Activated naive CD4-positive, alpha-beta T cell treated with anti-CD3 and anti-CD28 coated beads, Interleukin-2, amount 50 U/mL, for 72 hours (primary cell): Measurements from ENCODE around the gene TLR5. TPM values are rescaled to one million over a fixed set of nuclear protein-coding genes. Genes with fewer than 3 reads are reported as not detected.

ENCODE experiments used
- ATAC-seq, 2 donors: fragments of 150-1000 bp; cut with Tn5 transposase; 2 replicates each; pipeline ENCODE4 v1.10.0; 2021; ENCODE audit warnings: mild to moderate bottlenecking in 2 of 2, moderate library complexity in 2 of 2
- DNase-seq, 2 donors: peaks; one replicate each; pipeline ENCODE4 v3.0.0; 2021 to 2022; ENCODE audit warnings: low spot score in 2 of 2
- H3K27ac Mint-ChIP-seq, 2 donors: one replicate each; pipeline ENCODE4 v1.8.0; 2022; ENCODE audit warnings: mild to moderate bottlenecking in 2 of 2, mixed read lengths in 2 of 2
- H3K36me3 Mint-ChIP-seq, 2 donors: one replicate each; pipeline ENCODE4 v1.8.0; 2022; ENCODE audit warnings: mixed read lengths in 2 of 2
- H3K9me3 Mint-ChIP-seq, 2 donors: one replicate each; pipeline ENCODE4 v1.8.0; 2022; ENCODE audit warnings: mixed read lengths in 2 of 2
- total RNA-seq, 2 donors: library from RNA; stranded (reverse); gene quantifications; one replicate each; pipeline ENCODE4 v1.2.3, GENCODE V29; 2022

The TLR5 gene
- total RNA-seq, 2 donors from 2014 or later: 0.43 TPM; not detected in 1

GRCh38 chr1:223062177-223062576, 80.9 kb downstream of the TLR5 start:
- no peaks in the 10 kb centered on the region for H3K9me3 Mint-ChIP-seq
- no peaks in the 10 kb centered on the region for H3K36me3 Mint-ChIP-seq
- DNase-seq: no peak
- H3K27ac Mint-ChIP-seq: no peak overlapping the region
- no peak for ATAC-seq

DNA sequence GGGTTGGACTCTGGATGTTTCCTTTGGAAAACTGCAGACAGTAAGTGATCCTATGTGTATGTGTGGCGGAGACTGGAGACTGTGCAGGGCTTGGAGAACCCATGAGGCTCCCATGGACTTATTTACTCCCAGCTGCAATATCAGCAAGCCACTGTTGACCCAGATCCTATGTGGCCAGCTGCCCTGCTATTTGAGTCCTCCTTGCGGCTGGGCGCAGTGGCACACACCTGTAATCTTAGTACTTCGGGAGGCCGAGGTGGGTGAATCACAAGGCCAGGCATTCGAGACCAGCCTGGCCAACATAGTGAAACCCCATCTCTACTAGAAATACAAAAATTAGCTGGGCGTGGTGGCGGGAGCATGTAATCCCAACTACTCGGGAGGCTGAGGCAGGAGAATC, 83.5 kb downstream of the TLR5 start:
- H3K9me3 Mint-ChIP-seq: no peaks in the 10 kb centered on the region
- no peak for ATAC-seq
- no peak for DNase-seq
- H3K27ac Mint-ChIP-seq: no peak overlapping the region
- H3K36me3 Mint-ChIP-seq: no peaks in the 10 kb centered on the region

Other genes starting within 250 kb of the TLR5 start
- gene SUSD4, start 220.9 kb upstream of the TLR5 start, total RNA-seq: 1 to 10 TPM; 1.1 to 1.2 TPM